ENCODE data around the gene ADCY4. TPM values are rescaled to one million over a fixed set of nuclear protein-coding genes. Genes with fewer than 3 reads are reported as not detected.

Gene ADCY4
- polyA plus RNA-seq, 3 donors = 0.69 to 11.9 (median 0.70) TPM

GRCh38 chr14:24335461-24336171 lies 745 bp upstream of the ADCY4 start:
- no peak overlapping the region for H3K27ac ChIP-seq (ENCODE audit: low read depth in 1 of 2, low read length in 2 of 2)
- peaks cover 19 to 26% of the 10 kb centered on the region in 2 donors for H3K36me3 ChIP-seq (replicated peaks in 1 of 2; ENCODE audit: control insufficient read depth in 1 of 2, insufficient read depth in 2 of 2, low read length in 2 of 2)
- peak overlapping the region; percentile 78 for H3K4me2 ChIP-seq (replicated peaks; ENCODE audit: extremely low read depth, low read length, poor library complexity, severe bottlenecking)
- H3K9ac ChIP-seq (ENCODE audit: insufficient read depth, low read length, poor library complexity, severe bottlenecking) = no peak overlapping the region
- H3K4me3 ChIP-seq (replicated peaks in 1 of 3; ENCODE audit: low read depth in 2 of 3, low read length in 3 of 3) = peak overlapping the region in 1 of 3 experiments; percentile 66
- peaks cover 52% of the 10 kb centered on the region for H4K20me1 ChIP-seq (ENCODE audit: insufficient read depth, low read length)
- peaks cover 0 to 2% of the 10 kb centered on the region in 2 donors for H3K9me3 ChIP-seq (replicated peaks in 1 of 2; ENCODE audit: control insufficient read depth in 1 of 2, insufficient read depth in 1 of 2, low read length in 2 of 2)
- H3K79me2 ChIP-seq (ENCODE audit: insufficient read depth, low read length) = peaks cover 21% of the 10 kb centered on the region
- peaks cover 84% of the 10 kb centered on the region for H3K4me1 Mint-ChIP-seq
- H3K9me3 Mint-ChIP-seq = peaks cover 0 to 9% (median 5%) of the 10 kb centered on the region in 7 donors
- H3K4me1 ChIP-seq (ENCODE audit: control insufficient read depth in 1 of 2, insufficient read depth in 2 of 2, low read length in 2 of 2) = peaks cover 81 to 95% of the 10 kb centered on the region in 2 donors
- no peak for TF ChIP-seq CTCF (IDR thresholded peaks at IDR 0.05)
- H3K27me3 Mint-ChIP-seq (ENCODE audit: low read depth in 3 of 3) = peaks cover 21 to 41% (median 34%) of the 10 kb centered on the region in 3 donors
- no peak for DNase-seq
- H2AFZ ChIP-seq (ENCODE audit: insufficient read depth, low read depth, low read length, poor library complexity, severe bottlenecking) = no peak overlapping the region
- 47% methylated on average over 4 of the region's 12 CpGs for WGBS (ENCODE audit: insufficient coverage)
- peak overlapping the region in 2 of 7 donors; percentile 8 to 33 for H3K27ac Mint-ChIP-seq
- H3K36me3 Mint-ChIP-seq = peaks cover 39 to 43% of the 10 kb centered on the region in 2 donors
- peaks cover 9 to 27% of the 10 kb centered on the region in 2 donors for H3K27me3 ChIP-seq (ENCODE audit: control insufficient read depth in 2 of 2, insufficient read depth in 2 of 2, low read length in 2 of 2)
- peak overlapping the region; percentile 60 to 89 for H3K4me3 Mint-ChIP-seq
- intact Hi-C loops (cut with micrococcal nuclease) = loop anchor here in 1 of 2 donors (2.0 kb wide), 1 partner anchor 99 kb away; no protein-coding TSS in a partner anchor

- peaks cover 9 to 27% of the 10 kb centered on the region in 2 donors for H3K27me3 ChIP-seq (ENCODE audit: control insufficient read depth in 2 of 2, insufficient read depth in 2 of 2, low read length in 2 of 2)
- intact Hi-C loops (cut with micrococcal nuclease) = loop anchor here in 1 of 2 donors (2.0 kb wide), 1 partner anchor 98 kb away; no protein-coding TSS in a partner anchor
- no peak overlapping the region for H3K9ac ChIP-seq (ENCODE audit: insufficient read depth, low read length, poor library complexity, severe bottlenecking)
- H3K79me2 ChIP-seq (ENCODE audit: insufficient read depth, low read length) = no peaks in the 10 kb centered on the region
- Mint-ChIP-seq H3K4me3 (peak overlapping the region; percentile 74 to 88), H3K36me3 (peaks cover 30 to 38% of the 10 kb centered on the region in 2 donors), H3K27ac (peak overlapping the region in 6 of 7 donors; percentile 41 to 70 (median 64)), H3K27me3 (ENCODE audit: low read depth in 3 of 3) (peaks cover 23 to 42% (median 40%) of the 10 kb centered on the region in 3 donors), H3K4me1 (peaks cover 89% of the 10 kb centered on the region), H3K9me3 (peaks cover 0 to 9% (median 6%) of the 10 kb centered on the region in 7 donors)
- H3K9me3 ChIP-seq (replicated peaks in 1 of 2; ENCODE audit: control insufficient read depth in 1 of 2, insufficient read depth in 1 of 2, low read length in 2 of 2) = peaks cover 0 to 2% of the 10 kb centered on the region in 2 donors
- peak overlapping the region; percentile 68 for H2AFZ ChIP-seq (ENCODE audit: insufficient read depth, low read depth, low read length, poor library complexity, severe bottlenecking)
- DNase-seq = peak; percentile 63 to 77 (median 67)
- H3K4me1 ChIP-seq (ENCODE audit: control insufficient read depth in 1 of 2, insufficient read depth in 2 of 2, low read length in 2 of 2) = peaks cover 92 to 95% of the 10 kb centered on the region in 2 donors
- H3K4me2 ChIP-seq (replicated peaks; ENCODE audit: extremely low read depth, low read length, poor library complexity, severe bottlenecking) = peak overlapping the region; percentile 78
- H4K20me1 ChIP-seq (ENCODE audit: insufficient read depth, low read length) = peaks cover 37% of the 10 kb centered on the region
- H3K27ac ChIP-seq (ENCODE audit: low read depth in 1 of 2, low read length in 2 of 2) = no peak overlapping the region
- 11% methylated on average over 56 of the region's 56 CpGs for WGBS (ENCODE audit: insufficient coverage)
- peak; percentile 86 for TF ChIP-seq CTCF (IDR thresholded peaks at IDR 0.05)
- H3K36me3 ChIP-seq (replicated peaks in 1 of 2; ENCODE audit: control insufficient read depth in 1 of 2, insufficient read depth in 2 of 2, low read length in 2 of 2) = peaks cover 11 to 15% of the 10 kb centered on the region in 2 donors
- peak overlapping the region in 1 of 3 experiments; percentile 67 for H3K4me3 ChIP-seq (replicated peaks in 1 of 3; ENCODE audit: low read depth in 2 of 3, low read length in 3 of 3)
These were observed 2.4 kb downstream of the ADCY4 start for GRCh38 chr14:24332268-24332993.

All from CD14-positive monocyte (primary cell).